Hepatic stellate cell (primary cell): ENCODE data around the gene IFI30.
"Not testable (repeated sequence)": the region's sequence is repeated elsewhere in the genome, so short reads cannot be mapped to it uniquely, and the experiment has no call there.

Source experiments
- DNase-seq: peaks from one replicate; pipeline ENCODE4 v3.0.0; 2011; ENCODE audit warnings: low spot score

IFI30 gene

DNA sequence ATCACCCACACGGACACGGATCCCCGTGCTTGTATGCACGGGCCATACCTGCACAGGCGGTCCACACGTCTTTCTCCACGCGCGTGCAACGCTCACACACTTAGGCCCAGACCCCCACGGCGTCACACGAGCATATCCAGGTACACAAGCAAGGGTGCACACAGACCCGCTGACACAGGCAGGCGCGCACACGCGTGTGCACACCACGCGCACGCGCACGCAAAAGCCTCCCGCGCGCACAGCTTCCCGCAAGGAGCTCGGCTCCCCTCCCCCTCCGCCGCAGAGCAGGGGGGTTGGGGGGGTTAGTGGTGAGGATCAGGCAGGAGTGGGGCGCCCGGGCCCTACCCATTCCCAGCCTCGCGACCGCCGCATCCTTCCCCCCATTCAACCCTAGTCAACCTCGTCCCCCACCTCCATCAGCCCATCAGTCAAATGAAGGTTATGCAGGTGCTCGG lies 29.8 kb downstream of the IFI30 start:
- DNase-seq: no peak

- DNase-seq: peak; percentile 99
Observed at GRCh38 chr19:18203863-18204393, 30.3 kb downstream of the IFI30 start, which contains the start of gene RAB3A. TSS of gene RAB3A (minus strand) at chr19:18204042. CDS start at chr19:18202740, 1,302 bp downstream.

DNA sequence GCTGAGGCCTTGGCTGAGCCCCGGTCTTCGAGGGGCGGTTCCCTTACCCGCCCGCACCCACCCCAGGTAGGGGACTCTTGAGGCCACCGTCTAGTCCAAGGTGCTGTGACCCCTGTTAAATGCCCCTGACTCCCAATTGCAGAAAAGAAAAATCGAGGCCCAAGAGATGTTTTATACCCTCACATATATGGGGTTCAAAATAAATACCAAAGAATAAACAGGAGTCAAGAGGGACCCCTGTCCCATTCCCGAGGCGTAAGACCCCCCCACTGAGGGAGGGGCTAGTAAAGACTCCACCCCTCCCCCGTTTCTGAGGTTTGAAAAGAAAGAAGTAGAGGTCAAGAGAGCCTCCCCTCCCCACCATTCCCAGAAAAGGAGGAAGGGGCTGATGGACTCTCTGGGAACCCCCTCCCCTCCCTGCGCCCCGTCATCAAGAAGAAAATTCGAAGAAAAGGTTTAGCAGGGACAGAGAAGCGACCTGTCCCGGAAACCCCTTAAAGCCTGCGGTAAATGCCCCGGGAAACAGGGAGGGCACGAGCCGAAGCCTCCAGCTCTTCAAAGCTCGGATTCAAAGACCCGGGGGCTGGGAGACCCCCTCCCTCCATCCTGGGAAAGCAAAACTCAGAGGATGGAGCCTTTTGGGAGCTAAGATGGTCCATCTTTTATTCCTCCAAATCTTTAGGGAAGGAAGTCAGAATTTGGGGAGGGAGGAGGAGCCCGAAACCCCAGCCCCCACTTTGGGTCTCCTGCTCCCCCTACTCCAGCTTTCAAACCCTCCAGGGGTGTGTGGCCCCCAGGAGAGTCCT lies 31.0 kb downstream of the IFI30 start:
- DNase-seq: no peak

- DNase-seq: peak; percentile 82
Observed at GRCh38 chr19:18205200-18205892, 31.7 kb downstream of the IFI30 start.

DNA sequence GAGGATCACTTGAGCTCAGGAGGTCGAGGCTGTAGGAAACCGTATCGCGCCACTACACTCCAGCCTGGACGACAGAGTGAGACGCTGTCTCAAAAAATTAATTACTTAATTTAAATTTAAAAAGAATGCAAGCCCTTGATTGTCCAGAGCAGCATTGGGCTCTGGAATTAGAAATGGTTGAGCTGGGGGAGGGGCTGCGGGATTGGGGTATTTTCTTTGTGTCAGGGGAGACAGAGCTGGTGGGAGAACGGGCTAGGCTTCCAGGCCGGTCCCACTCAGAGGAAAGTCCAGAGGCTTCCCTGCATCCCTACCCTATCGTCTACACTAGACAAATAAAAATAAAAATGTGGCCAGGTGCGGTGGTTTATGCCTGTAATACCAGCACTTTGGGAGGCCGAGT lies 32.4 kb downstream of the IFI30 start:
- DNase-seq: no peak

DNA sequence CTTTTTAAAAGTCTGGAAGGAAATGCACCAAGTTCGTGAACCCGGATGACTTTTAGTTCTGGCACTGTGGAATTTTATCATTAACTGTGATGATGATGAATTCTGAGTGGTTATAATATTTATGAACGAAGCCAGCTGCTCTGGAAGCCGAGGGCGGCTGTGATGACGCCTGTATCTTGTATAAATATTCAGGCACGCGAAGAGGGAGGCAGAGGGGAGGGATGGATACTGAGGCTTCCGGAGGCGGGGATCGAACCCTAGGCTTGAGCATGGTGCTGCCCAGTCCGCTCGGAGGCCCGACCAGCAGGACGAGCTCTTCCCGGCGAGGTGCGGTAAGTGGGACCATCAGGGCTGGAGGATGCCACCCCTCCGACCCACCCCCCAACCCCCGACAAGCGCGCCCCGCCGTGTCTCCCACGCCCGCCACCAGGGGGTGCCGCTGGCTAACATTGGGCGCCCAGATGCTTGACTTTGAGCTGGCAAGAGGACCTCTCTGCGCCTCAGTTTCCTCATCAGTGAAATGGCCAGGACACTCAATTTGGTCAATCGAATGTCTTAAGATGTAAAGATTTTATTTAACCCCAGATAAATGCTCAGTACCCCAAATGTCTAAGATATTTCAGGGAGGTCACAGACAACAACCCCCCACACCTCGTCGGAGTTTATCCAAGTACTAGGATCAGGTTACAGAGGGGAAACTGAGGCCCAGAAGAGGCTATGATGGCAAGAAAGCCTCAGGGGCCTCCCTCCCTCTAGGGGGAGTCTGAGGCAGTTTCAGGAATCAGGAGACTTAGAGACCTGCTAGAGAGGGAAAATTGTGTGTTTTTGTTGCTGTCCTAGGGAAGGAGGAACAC lies 34.7 kb downstream of the IFI30 start:
- DNase-seq: peak; percentile 93

- not testable (repeated sequence) for DNase-seq
Observed at GRCh38 chr19:18209912-18210311, 36.3 kb downstream of the IFI30 start.

GRCh38 chr19:18211683-18212082 lies 38.1 kb downstream of the IFI30 start:
- DNase-seq: no peak

DNA sequence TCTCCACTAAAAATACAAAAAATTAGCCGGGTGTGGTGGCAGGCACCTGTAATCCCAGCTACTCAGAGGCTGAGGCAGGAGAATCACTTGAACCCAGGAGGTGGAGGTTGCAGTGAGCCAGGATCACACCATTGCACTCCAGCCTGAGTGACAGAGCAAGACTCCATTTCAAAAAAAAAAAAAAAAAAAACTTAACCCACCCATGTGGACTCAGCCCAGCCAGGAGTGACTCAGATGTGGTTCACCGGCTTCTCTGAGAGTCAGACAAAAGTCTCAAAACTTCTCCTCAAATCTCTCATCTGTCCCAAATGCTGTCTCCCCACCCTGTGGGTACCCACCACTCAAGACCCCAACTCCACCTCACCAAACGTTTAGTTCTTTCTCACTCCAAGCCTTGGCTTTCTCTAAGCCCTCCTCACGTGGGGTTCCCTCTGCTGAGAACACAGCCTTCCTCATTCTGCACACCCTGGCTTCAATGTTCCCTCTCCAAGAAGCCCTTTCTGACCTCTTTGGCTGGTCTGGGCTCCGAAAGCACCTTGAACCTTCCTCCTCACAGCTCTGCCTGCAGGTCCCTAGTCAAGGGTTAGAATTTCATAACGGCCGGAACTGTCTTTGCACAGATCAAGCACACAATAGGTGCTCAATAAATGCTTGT lies 41.3 kb downstream of the IFI30 start:
- peak; percentile 81 for DNase-seq

DNA sequence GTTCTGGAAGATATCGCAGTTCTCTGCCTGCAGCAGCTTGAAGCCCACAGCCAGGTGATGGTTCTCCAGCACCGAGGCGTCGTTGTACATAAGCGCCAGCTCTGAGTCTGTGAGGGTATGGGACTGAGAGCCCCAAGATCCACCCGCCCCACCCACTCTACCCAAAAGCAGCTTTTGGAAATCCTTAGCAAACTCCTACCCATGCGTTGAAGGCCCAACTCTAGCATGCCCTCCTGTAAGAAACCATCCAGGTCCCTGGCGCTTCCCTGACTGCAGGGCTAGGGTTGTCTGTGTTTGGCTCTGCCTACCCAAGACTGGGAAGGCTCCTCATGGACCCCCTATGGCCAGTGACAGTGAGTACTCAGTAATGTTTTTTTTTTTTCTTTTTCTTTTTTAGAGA lies 43.2 kb downstream of the IFI30 start:
- no peak for DNase-seq

DNA sequence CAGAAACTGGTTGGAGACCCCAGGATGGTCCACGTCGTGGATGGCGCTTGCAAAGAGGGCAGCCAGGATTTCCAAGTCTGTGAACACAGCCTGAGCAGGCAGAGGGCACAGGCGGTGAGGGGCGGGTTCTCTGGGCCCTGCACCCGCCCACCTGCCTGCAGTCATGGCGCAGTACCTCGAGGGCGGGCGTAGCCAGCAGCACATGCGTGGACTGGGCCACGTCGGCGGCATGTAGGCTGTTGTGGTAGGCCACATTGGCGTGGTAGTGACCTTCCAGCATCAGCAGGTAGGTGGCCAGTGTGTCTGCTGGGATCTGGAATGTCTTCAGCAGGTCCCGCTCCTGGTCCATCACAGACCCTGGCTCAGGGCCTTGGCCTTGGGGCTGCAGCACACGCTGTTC lies 44.5 kb downstream of the IFI30 start:
- no peak for DNase-seq

- no peak for DNase-seq
Observed at GRCh38 chr19:18218600-18218999, 45.0 kb downstream of the IFI30 start.

DNA sequence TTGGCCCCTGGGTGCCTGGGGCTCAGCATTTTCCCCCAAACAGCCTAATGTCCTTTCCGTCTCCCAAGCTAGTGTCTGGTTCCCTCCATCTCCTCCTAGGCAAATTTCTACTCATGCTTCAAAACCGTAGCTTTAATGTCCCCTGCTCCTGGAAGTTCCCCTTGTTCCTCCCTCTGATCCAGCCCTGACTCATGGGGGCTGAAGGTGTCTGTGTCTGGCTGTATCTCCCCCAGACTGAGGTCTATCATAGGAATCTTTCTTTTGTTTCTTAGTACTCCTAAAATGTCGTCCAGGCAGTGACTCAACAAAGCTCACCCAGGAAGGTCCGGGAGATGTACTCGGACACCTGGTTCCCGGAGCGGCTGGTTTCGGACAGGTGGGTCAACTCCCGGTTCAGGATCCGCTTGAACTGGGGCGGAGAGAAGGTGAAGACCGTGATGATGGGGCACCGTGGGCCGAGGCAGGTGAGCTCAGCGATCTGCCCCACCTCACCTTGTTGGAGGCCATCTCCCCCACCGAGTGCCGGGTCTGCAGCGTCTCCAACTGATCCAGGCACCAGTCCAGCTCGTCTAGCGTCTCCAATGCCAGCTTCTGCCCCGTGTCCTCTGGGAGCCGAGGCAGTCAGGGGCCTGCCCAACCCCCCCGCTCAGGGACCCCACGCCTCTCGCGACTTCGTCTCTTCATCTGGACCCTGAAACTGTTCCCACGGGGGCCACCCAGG lies 46.5 kb downstream of the IFI30 start:
- DNase-seq: no peak

DNA sequence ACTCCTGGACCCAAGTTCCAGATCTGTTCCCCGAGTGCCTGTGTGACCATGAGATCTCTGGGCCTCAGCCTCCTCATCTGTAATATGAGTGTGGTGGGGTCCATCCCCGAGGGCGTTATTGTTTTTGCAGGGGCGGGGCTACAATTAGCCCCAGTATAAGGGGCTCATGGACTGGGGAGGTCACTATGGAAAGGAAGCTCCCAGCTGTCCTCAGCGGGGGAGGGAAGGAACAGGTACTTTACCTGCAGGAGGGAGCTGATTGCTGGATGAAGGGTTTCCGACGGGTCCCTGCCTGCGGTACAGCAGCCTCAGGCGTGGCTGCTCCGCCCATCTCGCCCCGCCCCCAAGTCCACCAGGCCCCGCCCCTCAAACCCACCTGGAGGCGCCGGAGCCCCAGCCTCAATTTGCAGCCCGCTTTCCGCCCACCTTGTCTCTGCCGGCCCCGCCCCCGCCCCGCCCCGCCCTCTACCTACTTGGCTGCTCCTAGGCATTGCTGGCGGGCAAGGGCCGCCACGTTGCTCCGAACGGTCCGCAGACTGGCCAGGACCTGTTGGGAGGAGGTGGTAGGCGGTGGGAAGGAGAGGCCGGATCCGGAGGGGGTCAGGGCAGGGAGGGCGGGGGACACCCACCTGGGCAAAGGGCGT lies 47.1 kb downstream of the IFI30 start:
- DNase-seq: no peak

GRCh38 chr19:18221815-18222725 lies 48.5 kb downstream of the IFI30 start:
- DNase-seq: no peak

DNA sequence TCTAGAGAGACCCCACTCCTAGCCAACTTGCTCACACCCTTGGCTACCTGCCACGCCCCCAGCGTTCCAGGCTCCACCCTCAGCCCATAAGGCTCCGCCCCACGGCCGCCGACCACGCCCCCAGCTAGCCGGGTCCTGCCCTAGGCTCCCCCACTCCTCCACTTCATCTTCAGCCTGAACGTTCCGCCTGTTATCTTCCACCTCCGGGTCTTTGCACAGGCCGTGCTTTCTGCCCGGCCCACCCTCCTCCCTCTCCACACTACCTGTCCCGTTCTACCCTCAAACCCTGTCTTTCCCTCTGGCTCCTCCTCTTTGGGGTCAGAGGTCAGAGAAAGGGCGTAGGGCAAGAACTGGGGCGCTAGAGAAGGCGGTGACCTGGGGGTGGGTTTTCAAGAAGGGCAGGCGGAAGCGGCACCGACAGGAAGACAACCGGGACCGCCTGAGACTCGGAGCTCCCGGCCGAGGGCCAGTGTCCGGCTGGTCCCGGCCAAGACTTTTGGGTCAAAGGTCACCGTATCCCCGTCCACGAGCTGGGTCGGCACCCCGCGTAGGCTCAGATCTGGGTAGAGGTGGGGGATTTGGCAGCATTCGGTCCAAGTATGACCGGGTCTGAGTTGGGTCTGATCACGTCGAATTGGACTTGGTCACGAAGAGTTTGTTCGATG lies 50.4 kb downstream of the IFI30 start:
- no peak for DNase-seq

GRCh38 chr19:18224525-18225354 lies 51.1 kb downstream of the IFI30 start:
- peak; percentile 98 for DNase-seq

DNA sequence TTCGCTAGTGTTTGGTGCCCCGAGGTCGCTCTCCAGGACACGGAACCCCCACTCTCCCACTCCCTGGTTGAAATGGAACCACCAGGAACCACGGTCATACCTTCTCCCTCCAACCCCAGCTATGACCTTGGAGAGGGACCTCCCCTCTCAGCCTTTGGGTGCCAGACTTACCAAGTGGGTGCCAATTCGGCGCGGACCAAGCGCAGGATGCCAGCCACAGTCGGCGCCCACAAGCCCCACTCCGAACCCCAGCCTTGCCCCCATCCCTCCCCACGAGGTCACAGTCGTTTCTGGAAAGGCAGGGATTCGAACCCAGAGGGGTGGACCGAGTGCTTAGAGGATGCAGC lies 51.7 kb downstream of the IFI30 start:
- DNase-seq: no peak
